Lung (tissue), 12 donors: ENCODE data around the gene BTBD3. TPM values are rescaled to one million over a fixed set of nuclear protein-coding genes. Genes with fewer than 3 reads are reported as not detected.

Source experiments
- ATAC-seq: fragments of 200-7000 bp; cut with Tn5 transposase; one replicate; pipeline ENCODE4 v1.9.1; 2020; ENCODE audit warnings: moderate number of reproducible peaks; ENCODE audit not compliant: insufficient read depth, low FRiP score
- DNase-seq, 3 donors: peaks; one replicate each; pipeline ENCODE4 v3.0.0-alpha.2; 2013 to 2017
- H3K27ac ChIP-seq, 2 donors: one replicate each; pipeline ENCODE4 v1.5.1; 2013; ENCODE audit warnings: mild to moderate bottlenecking in 2 of 2, moderate library complexity in 2 of 2, control low read depth in 1 of 2, inconsistent platforms in 1 of 2, low read depth in 1 of 2, low read length in 1 of 2
- H3K27me3 ChIP-seq, 3 donors: one replicate each; pipeline ENCODE4 v1.5.1; 2013; ENCODE audit warnings: low read length in 2 of 3; ENCODE audit not compliant: control insufficient read depth in 3 of 3, insufficient read depth in 3 of 3
- H3K36me3 ChIP-seq, 4 donors: one replicate each; pipeline ENCODE4 v1.5.1; 2013; ENCODE audit warnings: low read length in 4 of 4, mild to moderate bottlenecking in 1 of 4, moderate library complexity in 1 of 4; ENCODE audit not compliant: control insufficient read depth in 4 of 4, insufficient read depth in 4 of 4
- H3K4me1 ChIP-seq, 5 donors: one replicate each; pipeline ENCODE4 v1.5.1; 2013; ENCODE audit warnings: low read length in 5 of 5, mild to moderate bottlenecking in 2 of 5, moderate library complexity in 1 of 5; ENCODE audit not compliant: control insufficient read depth in 5 of 5, insufficient read depth in 5 of 5
- H3K4me3 ChIP-seq: one replicate; pipeline ENCODE4 v1.5.1; 2013; ENCODE audit warnings: mild to moderate bottlenecking, control low read depth, moderate library complexity
- H3K9ac ChIP-seq, 2 donors: one replicate each; pipeline ENCODE4 v1.5.1; 2013; ENCODE audit warnings: low read length in 2 of 2, control low read depth in 1 of 2; ENCODE audit not compliant: insufficient read depth in 1 of 2
- H3K9me3 ChIP-seq, 4 donors: one replicate each; pipeline ENCODE4 v1.5.1; 2013; ENCODE audit warnings: low read length in 3 of 4, mild to moderate bottlenecking in 1 of 4, moderate library complexity in 1 of 4; ENCODE audit not compliant: control insufficient read depth in 4 of 4, insufficient read depth in 3 of 4
- CTCF ChIP-seq: IDR thresholded peaks from 2 replicates; pipeline ENCODE4 v1.5.1; 2012; ENCODE audit warnings: mild to moderate bottlenecking; ENCODE audit errors: control extremely low read depth, extremely low read depth
- WGBS, 2 donors: extraction: QIAGEN DNeasy Blood & Tissue Kit; methylation state at CpG; one replicate each; pipeline ENCODE4 v1.1.7; 2013; 5-methylcytosine and 5-hydroxymethylcytosine counted together
- polyA plus RNA-seq, 2 donors: library from polyadenylated mRNA; stranded (reverse); fragments of 200-250 nt; gene quantifications; one replicate each; pipeline ENCODE4 v1.2.1, GENCODE V29; 2013
- total RNA-seq, 2 donors: library from RNA; depleted of rRNA in 1 of 2; stranded (reverse); fragments of >200 nt in 1 of 2; gene quantifications; one replicate each; pipeline ENCODE4 v1.2.1, GENCODE V29; 2014 to 2021
- donor health status: control.
- donor health status: control.
- donor health status: Bipolar disorder and iron deficiency.
- donor health status: healthy.
- donor health status: DM: yes; HTN: yes; CAD: no.

BTBD3 gene
- total and polyA plus RNA-seq, 4 donors: 7.4 to 67.9 (median 22.5) TPM

- H3K4me3 ChIP-seq: peak overlapping the region; percentile 92
- peak overlapping the region; percentile 97 to 100 for H3K27ac ChIP-seq
- DNase-seq: peak; percentile 78 to 89 (median 87)
- no peak for TF ChIP-seq CTCF
- 0% methylated on average over 17 of the region's 17 CpGs for WGBS, 2 donors
- no peaks in the 10 kb centered on the region for H3K36me3 ChIP-seq
- H3K9me3 ChIP-seq: no peaks in the 10 kb centered on the region
- peak overlapping the region; percentile 15 to 56 for H3K9ac ChIP-seq
- peaks cover 3 to 38% (median 11%) of the 10 kb centered on the region in 5 donors for H3K4me1 ChIP-seq
- peaks cover 0 to 6% (median 0%) of the 10 kb centered on the region in 3 donors for H3K27me3 ChIP-seq
- no peak for ATAC-seq
Measured at GRCh38 chr20:11891776-11892545, 25.7 kb upstream of the BTBD3 start.

DNA sequence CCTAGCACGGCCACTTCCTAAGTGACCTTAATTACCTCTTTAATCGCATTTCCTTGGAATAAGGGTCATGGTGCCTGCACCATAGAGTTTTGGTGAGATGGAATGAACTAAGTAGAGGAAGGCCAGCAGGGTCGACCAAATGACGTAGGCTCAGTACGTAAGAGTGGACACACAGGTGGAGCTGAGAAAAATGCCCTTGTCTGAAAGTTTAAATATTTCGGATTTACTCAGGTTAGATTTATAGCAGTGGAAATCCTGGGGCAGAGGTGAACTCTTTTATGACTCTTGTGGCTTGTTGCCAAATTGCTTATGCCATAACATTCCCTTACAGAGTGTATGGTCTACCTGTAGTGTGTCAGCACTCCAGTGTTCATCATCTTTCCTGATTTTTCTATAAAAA, 23.6 kb upstream of the BTBD3 start:
- no peak overlapping the region for H3K27ac ChIP-seq
- no peak overlapping the region for H3K9ac ChIP-seq
- no peaks in the 10 kb centered on the region for H3K36me3 ChIP-seq
- WGBS, 2 donors: 83 to 89% methylated on average over 6 of the region's 6 CpGs
- TF ChIP-seq CTCF: no peak
- H3K4me1 ChIP-seq: peaks cover 3 to 38% (median 11%) of the 10 kb centered on the region in 5 donors
- ATAC-seq (no peak), DNase-seq (peak in 1 of 3 donors; percentile 8)
- no peak overlapping the region for H3K4me3 ChIP-seq
- H3K27me3 ChIP-seq: peaks cover 0 to 3% (median 0%) of the 10 kb centered on the region in 3 donors
- H3K9me3 ChIP-seq: no peaks in the 10 kb centered on the region

DNA sequence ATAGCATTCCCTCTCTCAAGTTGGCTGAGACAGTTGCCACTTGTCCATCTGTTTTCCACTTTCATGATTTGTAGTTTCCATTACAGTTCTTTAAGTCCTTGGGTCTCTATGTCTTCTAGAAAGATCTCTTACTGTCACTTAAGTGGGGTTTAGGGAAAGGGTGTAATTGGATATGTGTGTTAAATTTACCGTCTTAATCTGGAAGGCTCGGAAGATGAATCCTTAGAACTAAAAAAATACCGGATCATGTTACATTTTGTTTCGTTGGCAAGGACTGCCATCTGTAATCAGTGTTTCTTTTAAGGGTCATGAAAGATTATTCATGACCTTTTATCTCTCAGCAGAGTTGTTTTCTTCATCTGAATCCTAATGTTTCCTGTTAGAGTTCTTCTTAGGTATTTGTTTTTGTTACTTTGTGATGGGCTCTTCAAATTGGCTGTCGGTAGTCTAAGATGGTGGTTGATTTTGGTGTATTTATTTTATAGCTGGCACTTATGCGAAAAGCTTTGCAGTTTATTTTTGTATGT, 21.8 kb upstream of the BTBD3 start:
- H3K4me1 ChIP-seq: peaks cover 3 to 32% (median 11%) of the 10 kb centered on the region in 5 donors
- 42 to 61% methylated on average over 6 of the region's 6 CpGs for WGBS, 2 donors
- H3K27me3 ChIP-seq: no peaks in the 10 kb centered on the region
- H3K36me3 ChIP-seq: no peaks in the 10 kb centered on the region
- ATAC-seq (no peak), DNase-seq (peak in 2 of 3 donors; percentile 41 to 46)
- H3K27ac ChIP-seq: peak overlapping the region in 1 of 2 donors; percentile 33
- no peak for TF ChIP-seq CTCF
- H3K9me3 ChIP-seq: no peaks in the 10 kb centered on the region
- no peak overlapping the region for H3K4me3 ChIP-seq
- H3K9ac ChIP-seq: no peak overlapping the region
